HepG2 (cell line): ENCODE results near the gene CD3G. TPM values are rescaled to one million over a fixed set of nuclear protein-coding genes. Genes with fewer than 3 reads are reported as not detected.

Source experiments
- ARNTL ChIP-seq: sonication (generic); formaldehyde crosslinking; IDR thresholded peaks from 2 replicates; pipeline ENCODE4 v1.4.0; 2020; ENCODE audit warnings: mild to moderate bottlenecking, missing genetic modification reagents
- GABPB1 ChIP-seq: IDR thresholded peaks from 2 replicates; pipeline ENCODE4 v1.6.1; 2016; ENCODE audit warnings: mild to moderate bottlenecking, missing genetic modification reagents, moderate library complexity, missing compliant biosample characterization
- RFX3 ChIP-seq: IDR thresholded peaks from 2 replicates; pipeline ENCODE4 v1.6.1; 2016; ENCODE audit warnings: missing biosample characterization, missing genetic modification reagents
- ZBTB8A ChIP-seq: sonication (generic); formaldehyde crosslinking; IDR thresholded peaks from 2 replicates; pipeline ENCODE4 v1.4.0; 2020; ENCODE audit warnings: mild to moderate bottlenecking, low read depth, missing genetic modification reagents, borderline replicate concordance
- ZNF138 ChIP-seq: sonication (generic); formaldehyde crosslinking; IDR thresholded peaks from 2 replicates; pipeline ENCODE4 v1.5.0; 2020; ENCODE audit warnings: mild to moderate bottlenecking, low read depth, missing genetic modification reagents
- ZNF329 ChIP-seq: sonication (generic); formaldehyde crosslinking; IDR thresholded peaks from 2 replicates; pipeline ENCODE4 v1.9.0; 2021; ENCODE audit warnings: low read depth, mild to moderate bottlenecking, missing genetic modification reagents
- ZNF567 ChIP-seq: sonication (generic); formaldehyde crosslinking; IDR thresholded peaks from 2 replicates; pipeline ENCODE4 v1.8.1; 2023; ENCODE audit warnings: mild to moderate bottlenecking, missing genetic modification reagents, borderline replicate concordance
- ZNF605 ChIP-seq: sonication (generic); formaldehyde crosslinking; IDR thresholded peaks from 2 replicates; pipeline ENCODE4 v1.8.0; 2022; ENCODE audit warnings: mild to moderate bottlenecking, missing genetic modification reagents
- polyA plus RNA-seq, 8 experiments: library from polyadenylated mRNA; depleted of rRNA in 3 of 8; stranded (reverse) in 7 of 8; unstranded in 1 of 8; fragments of >200 nt; fragmentation: Illumina TruSeq in 4 of 8; extraction: Trizol in 4 of 8; gene quantifications; 2 replicates each; pipeline versions ENCODE4 v1.2.1 to v1.2.3, GENCODE V29; 2011 to 2016; ENCODE audit warnings: low read depth in 4 of 8, missing spikeins in 1 of 8, mixed read lengths in 1 of 8; ENCODE audit not compliant: insufficient read depth in 1 of 8
- total RNA-seq, 5 experiments: library from RNA; depleted of rRNA; stranded (reverse); fragments of >200 nt; fragmentation: Illumina TruSeq; extraction: Trizol; gene quantifications; 2 replicates each; pipeline ENCODE4 v1.2.3, GENCODE V29; 2016; ENCODE audit warnings: low read depth in 1 of 5
- TF ChIP-seq, protein P1 (sequence below): sonication (generic); formaldehyde crosslinking; IDR thresholded peaks from 2 replicates; pipeline ENCODE4 v1.4.0; 2020; ENCODE audit warnings: missing genetic modification reagents, borderline replicate concordance
- TF ChIP-seq, protein P2 (sequence below): sonication (generic); formaldehyde crosslinking; IDR thresholded peaks from 2 replicates; pipeline ENCODE4 v1.5.1; 2020; ENCODE audit warnings: mild to moderate bottlenecking, missing genetic modification reagents, moderate library complexity
- TF ChIP-seq, protein P3 (sequence below): sonication (generic); formaldehyde crosslinking; IDR thresholded peaks from 2 replicates; pipeline ENCODE4 v1.5.1; 2020; ENCODE audit warnings: mild to moderate bottlenecking, missing genetic modification reagents, borderline replicate concordance
- TF ChIP-seq, protein P4 (sequence below): sonication (generic); formaldehyde crosslinking; IDR thresholded peaks from 2 replicates; pipeline ENCODE4 v1.9.0; 2021; ENCODE audit warnings: missing genetic modification reagents, borderline replicate concordance

Gene CD3G
- total and polyA plus RNA-seq, 2 of the 13 experiments (the other 11 are each of a cell fraction or from before 2014, with no cell fraction given) = not detected

DNA sequence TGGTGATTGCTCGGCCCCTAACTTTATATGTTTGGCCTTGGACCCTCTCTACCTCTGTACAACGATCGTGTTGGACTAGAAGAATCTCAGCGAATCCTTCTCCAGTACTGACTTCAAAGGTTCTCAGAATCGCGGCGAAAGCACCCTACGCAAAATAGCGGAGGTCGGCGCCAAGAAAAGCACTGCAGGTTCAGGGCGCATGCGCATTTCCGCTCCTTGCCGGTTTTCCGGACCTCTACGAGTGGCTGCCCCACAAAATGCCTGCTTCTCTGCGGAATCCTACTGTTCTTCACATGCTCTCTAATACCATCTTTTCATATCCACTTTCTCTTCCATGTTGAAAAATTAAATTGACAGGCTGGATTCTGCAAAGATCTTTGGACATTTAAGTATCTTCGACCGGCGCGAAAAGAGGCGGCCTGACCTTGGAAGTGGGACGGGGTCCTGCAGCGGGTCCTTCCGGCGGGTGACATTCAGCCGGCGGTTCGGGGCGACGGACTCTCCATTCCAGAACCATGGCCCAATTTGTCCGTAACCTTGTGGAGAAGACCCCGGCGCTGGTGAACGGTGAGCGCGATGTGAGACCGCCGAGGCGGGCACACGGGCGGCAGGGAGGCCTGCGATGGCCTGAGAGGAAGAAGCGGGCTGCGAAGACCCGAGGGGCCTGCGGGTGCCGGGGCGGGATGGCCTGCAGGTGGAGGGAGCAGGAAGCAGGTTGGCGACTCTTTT is 57.2 kb downstream of the CD3G start, which contains the start of gene ATP5MG (continued):
- TF ChIP-seq ZNF329 (CRISPR knock-in tag) (peak; percentile 36; the same call in 1 of the 2 replicates), ZNF138 (CRISPR knock-in tag) (0 out of 2 replicates have a peak, but pooled peaks have one; percentile 41), ZNF605 (peak; percentile 39), GABPB1 (peak; percentile 91), RFX3 (CRISPR knock-in tag) (no peak), ARNTL (0 out of 2 replicates have a peak, but pooled peaks have one; percentile 39), ZNF567 (CRISPR knock-in tag) (no peak), ZBTB8A (CRISPR knock-in tag) (no peak)
- TF ChIP-seq, protein P1, sequence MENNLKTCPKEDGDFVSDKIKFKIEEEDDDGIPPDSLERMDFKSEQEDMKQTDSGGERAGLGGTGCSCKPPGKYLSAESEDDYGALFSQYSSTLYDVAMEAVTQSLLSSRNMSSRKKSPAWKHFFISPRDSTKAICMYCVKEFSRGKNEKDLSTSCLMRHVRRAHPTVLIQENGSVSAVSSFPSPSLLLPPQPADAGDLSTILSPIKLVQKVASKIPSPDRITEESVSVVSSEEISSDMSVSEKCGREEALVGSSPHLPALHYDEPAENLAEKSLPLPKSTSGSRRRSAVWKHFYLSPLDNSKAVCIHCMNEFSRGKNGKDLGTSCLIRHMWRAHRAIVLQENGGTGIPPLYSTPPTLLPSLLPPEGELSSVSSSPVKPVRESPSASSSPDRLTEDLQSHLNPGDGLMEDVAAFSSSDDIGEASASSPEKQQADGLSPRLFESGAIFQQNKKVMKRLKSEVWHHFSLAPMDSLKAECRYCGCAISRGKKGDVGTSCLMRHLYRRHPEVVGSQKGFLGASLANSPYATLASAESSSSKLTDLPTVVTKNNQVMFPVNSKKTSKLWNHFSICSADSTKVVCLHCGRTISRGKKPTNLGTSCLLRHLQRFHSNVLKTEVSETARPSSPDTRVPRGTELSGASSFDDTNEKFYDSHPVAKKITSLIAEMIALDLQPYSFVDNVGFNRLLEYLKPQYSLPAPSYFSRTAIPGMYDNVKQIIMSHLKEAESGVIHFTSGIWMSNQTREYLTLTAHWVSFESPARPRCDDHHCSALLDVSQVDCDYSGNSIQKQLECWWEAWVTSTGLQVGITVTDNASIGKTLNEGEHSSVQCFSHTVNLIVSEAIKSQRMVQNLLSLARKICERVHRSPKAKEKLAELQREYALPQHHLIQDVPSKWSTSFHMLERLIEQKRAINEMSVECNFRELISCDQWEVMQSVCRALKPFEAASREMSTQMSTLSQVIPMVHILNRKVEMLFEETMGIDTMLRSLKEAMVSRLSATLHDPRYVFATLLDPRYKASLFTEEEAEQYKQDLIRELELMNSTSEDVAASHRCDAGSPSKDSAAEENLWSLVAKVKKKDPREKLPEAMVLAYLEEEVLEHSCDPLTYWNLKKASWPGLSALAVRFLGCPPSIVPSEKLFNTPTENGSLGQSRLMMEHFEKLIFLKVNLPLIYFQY (CRISPR knock-in tag) = peak; percentile 93; the same call in 1 of the 2 replicates
- TF ChIP-seq, protein P2, sequence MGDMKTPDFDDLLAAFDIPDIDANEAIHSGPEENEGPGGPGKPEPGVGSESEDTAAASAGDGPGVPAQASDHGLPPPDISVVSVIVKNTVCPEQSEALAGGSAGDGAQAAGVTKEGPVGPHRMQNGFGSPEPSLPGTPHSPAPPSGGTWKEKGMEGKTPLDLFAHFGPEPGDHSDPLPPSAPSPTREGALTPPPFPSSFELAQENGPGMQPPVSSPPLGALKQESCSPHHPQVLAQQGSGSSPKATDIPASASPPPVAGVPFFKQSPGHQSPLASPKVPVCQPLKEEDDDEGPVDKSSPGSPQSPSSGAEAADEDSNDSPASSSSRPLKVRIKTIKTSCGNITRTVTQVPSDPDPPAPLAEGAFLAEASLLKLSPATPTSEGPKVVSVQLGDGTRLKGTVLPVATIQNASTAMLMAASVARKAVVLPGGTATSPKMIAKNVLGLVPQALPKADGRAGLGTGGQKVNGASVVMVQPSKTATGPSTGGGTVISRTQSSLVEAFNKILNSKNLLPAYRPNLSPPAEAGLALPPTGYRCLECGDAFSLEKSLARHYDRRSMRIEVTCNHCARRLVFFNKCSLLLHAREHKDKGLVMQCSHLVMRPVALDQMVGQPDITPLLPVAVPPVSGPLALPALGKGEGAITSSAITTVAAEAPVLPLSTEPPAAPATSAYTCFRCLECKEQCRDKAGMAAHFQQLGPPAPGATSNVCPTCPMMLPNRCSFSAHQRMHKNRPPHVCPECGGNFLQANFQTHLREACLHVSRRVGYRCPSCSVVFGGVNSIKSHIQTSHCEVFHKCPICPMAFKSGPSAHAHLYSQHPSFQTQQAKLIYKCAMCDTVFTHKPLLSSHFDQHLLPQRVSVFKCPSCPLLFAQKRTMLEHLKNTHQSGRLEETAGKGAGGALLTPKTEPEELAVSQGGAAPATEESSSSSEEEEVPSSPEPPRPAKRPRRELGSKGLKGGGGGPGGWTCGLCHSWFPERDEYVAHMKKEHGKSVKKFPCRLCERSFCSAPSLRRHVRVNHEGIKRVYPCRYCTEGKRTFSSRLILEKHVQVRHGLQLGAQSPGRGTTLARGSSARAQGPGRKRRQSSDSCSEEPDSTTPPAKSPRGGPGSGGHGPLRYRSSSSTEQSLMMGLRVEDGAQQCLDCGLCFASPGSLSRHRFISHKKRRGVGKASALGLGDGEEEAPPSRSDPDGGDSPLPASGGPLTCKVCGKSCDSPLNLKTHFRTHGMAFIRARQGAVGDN (CRISPR knock-in tag) = peak; percentile 87
- TF ChIP-seq, protein P3, sequence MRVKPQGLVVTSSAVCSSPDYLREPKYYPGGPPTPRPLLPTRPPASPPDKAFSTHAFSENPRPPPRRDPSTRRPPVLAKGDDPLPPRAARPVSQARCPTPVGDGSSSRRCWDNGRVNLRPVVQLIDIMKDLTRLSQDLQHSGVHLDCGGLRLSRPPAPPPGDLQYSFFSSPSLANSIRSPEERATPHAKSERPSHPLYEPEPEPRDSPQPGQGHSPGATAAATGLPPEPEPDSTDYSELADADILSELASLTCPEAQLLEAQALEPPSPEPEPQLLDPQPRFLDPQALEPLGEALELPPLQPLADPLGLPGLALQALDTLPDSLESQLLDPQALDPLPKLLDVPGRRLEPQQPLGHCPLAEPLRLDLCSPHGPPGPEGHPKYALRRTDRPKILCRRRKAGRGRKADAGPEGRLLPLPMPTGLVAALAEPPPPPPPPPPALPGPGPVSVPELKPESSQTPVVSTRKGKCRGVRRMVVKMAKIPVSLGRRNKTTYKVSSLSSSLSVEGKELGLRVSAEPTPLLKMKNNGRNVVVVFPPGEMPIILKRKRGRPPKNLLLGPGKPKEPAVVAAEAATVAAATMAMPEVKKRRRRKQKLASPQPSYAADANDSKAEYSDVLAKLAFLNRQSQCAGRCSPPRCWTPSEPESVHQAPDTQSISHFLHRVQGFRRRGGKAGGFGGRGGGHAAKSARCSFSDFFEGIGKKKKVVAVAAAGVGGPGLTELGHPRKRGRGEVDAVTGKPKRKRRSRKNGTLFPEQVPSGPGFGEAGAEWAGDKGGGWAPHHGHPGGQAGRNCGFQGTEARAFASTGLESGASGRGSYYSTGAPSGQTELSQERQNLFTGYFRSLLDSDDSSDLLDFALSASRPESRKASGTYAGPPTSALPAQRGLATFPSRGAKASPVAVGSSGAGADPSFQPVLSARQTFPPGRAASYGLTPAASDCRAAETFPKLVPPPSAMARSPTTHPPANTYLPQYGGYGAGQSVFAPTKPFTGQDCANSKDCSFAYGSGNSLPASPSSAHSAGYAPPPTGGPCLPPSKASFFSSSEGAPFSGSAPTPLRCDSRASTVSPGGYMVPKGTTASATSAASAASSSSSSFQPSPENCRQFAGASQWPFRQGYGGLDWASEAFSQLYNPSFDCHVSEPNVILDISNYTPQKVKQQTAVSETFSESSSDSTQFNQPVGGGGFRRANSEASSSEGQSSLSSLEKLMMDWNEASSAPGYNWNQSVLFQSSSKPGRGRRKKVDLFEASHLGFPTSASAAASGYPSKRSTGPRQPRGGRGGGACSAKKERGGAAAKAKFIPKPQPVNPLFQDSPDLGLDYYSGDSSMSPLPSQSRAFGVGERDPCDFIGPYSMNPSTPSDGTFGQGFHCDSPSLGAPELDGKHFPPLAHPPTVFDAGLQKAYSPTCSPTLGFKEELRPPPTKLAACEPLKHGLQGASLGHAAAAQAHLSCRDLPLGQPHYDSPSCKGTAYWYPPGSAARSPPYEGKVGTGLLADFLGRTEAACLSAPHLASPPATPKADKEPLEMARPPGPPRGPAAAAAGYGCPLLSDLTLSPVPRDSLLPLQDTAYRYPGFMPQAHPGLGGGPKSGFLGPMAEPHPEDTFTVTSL = peak; percentile 48; the same call in 1 of the 2 replicates
- TF ChIP-seq, protein P4, sequence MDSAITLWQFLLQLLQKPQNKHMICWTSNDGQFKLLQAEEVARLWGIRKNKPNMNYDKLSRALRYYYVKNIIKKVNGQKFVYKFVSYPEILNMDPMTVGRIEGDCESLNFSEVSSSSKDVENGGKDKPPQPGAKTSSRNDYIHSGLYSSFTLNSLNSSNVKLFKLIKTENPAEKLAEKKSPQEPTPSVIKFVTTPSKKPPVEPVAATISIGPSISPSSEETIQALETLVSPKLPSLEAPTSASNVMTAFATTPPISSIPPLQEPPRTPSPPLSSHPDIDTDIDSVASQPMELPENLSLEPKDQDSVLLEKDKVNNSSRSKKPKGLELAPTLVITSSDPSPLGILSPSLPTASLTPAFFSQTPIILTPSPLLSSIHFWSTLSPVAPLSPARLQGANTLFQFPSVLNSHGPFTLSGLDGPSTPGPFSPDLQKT (CRISPR knock-in tag) = no peak
